HG03378 (cell line): Measurements from ENCODE around the gene LGALS12.
"Not testable (repeated sequence)": the region's sequence is repeated elsewhere in the genome, so short reads cannot be mapped to it uniquely, and the experiment has no call there.

ENCODE experiments used
- ATAC-seq: cut with Tn5 transposase; IDR thresholded peaks from one replicate; pipeline ENCODE4 v1.9.1; 2021; ENCODE audit warnings: mild to moderate bottlenecking, moderate library complexity; ENCODE audit not compliant: unreplicated experiment

The LGALS12 gene

GRCh38 chr11:63504054-63504453 lies 1.8 kb upstream of the LGALS12 start:
- no peak for ATAC-seq

GRCh38 chr11:63504933-63505586 lies 824 bp upstream of the LGALS12 start:
- no peak for ATAC-seq

GRCh38 chr11:63506876-63507275 lies 992 bp downstream of the LGALS12 start:
- no peak for ATAC-seq

GRCh38 chr11:63507511-63507910 lies 1.6 kb downstream of the LGALS12 start:
- ATAC-seq: no peak

GRCh38 chr11:63508009-63508408 lies 2.1 kb downstream of the LGALS12 start:
- ATAC-seq: no peak

- no peak for ATAC-seq
These were observed 2.9 kb downstream of the LGALS12 start for GRCh38 chr11:63508745-63509144.

GRCh38 chr11:63510360-63511047 lies 4.6 kb downstream of the LGALS12 start:
- ATAC-seq: no peak

- no peak for ATAC-seq
These were observed 5.3 kb downstream of the LGALS12 start for GRCh38 chr11:63511048-63511748.

GRCh38 chr11:63512816-63513215 lies 6.9 kb downstream of the LGALS12 start:
- ATAC-seq: no peak

GRCh38 chr11:63516109-63516508 lies 10.2 kb downstream of the LGALS12 start:
- no peak for ATAC-seq

GRCh38 chr11:63517156-63517555 lies 11.3 kb downstream of the LGALS12 start:
- no peak for ATAC-seq

GRCh38 chr11:63518548-63518947 lies 12.7 kb downstream of the LGALS12 start:
- ATAC-seq: no peak

- ATAC-seq: no peak
These were observed 14.8 kb downstream of the LGALS12 start for GRCh38 chr11:63520606-63521170.

- no peak for ATAC-seq
These were observed 16.0 kb downstream of the LGALS12 start for GRCh38 chr11:63521896-63522295.

GRCh38 chr11:63523151-63523550 lies 17.3 kb downstream of the LGALS12 start:
- no peak for ATAC-seq

GRCh38 chr11:63527667-63528066 lies 21.8 kb downstream of the LGALS12 start:
- no peak for ATAC-seq

GRCh38 chr11:63528156-63528555 lies 22.3 kb downstream of the LGALS12 start:
- not testable (repeated sequence) for ATAC-seq

GRCh38 chr11:63528729-63529278 lies 22.9 kb downstream of the LGALS12 start:
- ATAC-seq: not testable (repeated sequence)

GRCh38 chr11:63529373-63529772 lies 23.5 kb downstream of the LGALS12 start:
- not testable (repeated sequence) for ATAC-seq

- no peak for ATAC-seq
These were observed 24.1 kb downstream of the LGALS12 start for GRCh38 chr11:63530021-63530420.

GRCh38 chr11:63531074-63531792 lies 25.3 kb downstream of the LGALS12 start:
- peak; percentile 85 for ATAC-seq
